Occipital lobe (tissue), 2 donors: Measurements from ENCODE around the gene LRCOL1. TPM values are rescaled to one million over a fixed set of nuclear protein-coding genes. Genes with fewer than 3 reads are reported as not detected.

Experiments used
- DNase-seq: peaks from one replicate; lab custom pipeline; 2025; lab: John Stamatoyannopoulos, UW
- total RNA-seq: library from RNA; depleted of rRNA; stranded (reverse); fragments of >200 nt; gene quantifications from one replicate; pipeline ENCODE4 v1.2.3, GENCODE V29; 2014

The LRCOL1 gene
- total RNA-seq, 1 donor from 2014 or later, result not detected

GRCh38 chr12:132583736-132584135, 26.6 kb downstream of the LRCOL1 start:
- DNase-seq, result no peak

- no peak for DNase-seq
These were observed 27.0 kb downstream of the LRCOL1 start for GRCh38 chr12:132583411-132583710.

- no peak for DNase-seq
These were observed 27.6 kb downstream of the LRCOL1 start for GRCh38 chr12:132582582-132583410.

DNA sequence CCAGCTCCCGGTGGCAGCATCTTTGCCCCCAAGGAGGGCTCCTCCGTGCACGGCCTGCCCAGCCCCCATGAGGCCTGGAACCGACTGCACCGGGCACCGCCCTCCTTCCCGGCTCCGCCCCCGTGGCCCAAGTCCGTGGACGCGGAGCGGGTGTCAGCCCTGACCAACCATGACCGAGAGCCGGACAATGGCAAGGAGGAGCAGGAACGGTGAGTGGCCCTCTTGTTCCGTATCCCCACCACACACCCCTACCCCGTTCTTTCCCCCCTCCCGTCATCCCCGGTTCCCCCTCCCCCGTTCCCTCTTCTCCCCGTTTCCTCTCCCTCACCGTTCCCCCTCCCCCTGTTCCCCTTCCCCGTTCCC, 28.3 kb downstream of the LRCOL1 start:
- no peak for DNase-seq

DNA sequence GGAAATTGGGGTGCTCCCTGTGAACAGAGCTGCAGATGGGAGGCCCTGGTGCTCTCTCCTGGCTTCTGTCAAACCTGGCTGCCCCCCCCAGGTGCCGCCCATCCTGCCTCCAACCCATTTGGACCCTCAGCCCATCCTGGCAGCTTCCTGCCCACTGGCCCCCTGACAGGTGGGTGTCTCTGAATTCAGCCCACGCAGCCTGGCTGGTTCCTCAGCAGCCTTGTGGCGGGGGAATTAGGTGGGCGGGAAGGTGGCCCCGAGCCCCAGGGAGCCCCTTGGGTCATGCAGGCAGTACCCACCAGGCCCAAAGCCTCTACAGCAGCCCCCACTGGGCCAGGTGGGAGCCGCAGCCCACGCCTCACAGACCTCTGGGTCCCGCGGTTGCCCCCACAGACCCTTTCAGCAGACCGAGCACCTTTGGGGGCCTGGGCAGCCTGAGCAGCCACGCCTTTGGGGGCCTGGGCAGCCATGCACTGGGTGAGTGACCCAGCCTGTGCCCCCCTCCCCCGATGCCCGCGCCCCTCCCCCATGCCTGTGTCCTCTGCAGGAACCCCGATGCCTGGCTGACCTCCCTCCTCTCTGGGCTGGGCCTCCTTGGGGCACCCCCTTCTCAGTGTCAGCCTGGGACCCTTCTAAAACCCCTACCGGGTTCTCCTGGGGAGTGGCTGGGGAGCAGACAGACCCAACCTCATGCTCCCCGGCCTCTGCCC, 28.9 kb downstream of the LRCOL1 start:
- no peak for DNase-seq

GRCh38 chr12:132580701-132581292, 29.6 kb downstream of the LRCOL1 start:
- DNase-seq, result no peak

DNA sequence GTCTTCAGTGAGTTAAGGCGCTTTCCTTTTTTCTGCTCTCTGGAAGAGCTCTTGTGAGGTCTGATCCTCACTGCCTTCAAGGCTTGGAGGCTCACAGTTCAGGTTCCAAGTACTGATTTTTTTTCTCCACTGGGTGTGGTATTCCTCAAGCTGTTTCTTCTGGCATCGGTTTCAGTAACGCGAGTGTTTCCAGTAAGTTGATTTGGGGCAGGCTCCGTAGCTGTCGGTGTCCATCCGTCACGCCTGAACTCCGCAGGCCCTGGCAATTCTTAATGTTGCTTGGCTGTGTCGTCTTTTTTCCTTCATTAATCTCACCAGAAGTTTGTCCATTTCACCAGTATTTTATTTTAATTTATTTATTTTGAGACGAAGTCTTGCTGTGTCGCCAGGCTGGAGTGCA, 30.6 kb downstream of the LRCOL1 start:
- DNase-seq, result no peak

DNA sequence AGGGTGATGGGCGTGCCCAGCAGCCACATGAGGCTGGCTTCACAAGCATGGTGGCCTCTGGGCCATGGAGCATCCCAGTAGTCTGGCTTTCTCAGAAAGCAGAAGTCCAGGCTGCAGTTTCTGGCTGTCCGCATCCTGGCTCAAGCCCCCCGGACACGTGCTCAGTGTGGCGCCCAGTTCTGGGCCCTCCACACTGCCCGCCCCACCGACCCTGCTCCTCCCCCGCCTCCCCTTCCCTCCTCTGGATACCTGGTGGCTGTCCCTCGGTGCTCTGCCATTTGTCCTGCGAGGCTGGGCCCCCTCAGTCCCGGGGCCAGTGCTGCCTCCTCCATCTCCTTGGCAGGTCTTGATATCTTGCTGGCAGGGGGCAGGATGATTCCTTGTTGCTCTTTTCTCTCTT, 31.6 kb downstream of the LRCOL1 start:
- no peak for DNase-seq

- DNase-seq, result no peak
These were observed 32.3 kb downstream of the LRCOL1 start for GRCh38 chr12:132578118-132578517.

DNA sequence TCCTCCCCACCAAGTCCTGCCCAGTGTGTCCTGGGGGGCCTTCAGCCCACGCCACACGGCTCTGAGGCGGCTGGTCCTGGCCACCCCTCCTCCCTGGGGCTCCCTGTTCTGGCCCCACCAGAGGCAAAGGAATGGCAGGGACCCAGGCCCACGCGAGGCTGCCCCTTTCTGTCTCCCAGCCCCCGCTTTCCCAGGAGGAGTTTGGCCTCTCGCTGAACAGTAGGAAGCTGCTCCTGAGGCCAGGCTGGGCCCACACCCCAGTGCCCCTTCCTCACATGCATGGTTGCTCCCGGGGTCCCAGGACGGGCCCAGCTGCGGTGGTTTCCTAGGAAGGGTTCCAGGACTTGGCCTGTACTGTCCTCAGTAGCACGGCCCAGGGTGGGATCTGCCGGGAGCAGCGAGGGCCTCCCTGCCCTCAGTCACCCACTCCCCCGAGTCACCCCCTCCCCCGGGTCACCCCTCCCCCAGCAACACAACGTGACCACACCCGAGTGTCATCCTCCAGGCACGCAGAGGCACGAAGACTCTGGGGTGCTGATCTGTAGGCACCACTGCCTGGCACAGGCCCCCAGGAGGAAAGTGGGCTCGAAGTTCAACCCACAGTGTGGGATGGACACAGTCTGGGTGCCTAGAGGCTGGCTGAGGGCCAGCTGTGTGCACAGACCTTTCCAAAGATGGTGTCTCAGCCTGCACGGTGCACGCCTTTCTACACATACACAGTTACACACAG, 33.0 kb downstream of the LRCOL1 start:
- no peak for DNase-seq

DNA sequence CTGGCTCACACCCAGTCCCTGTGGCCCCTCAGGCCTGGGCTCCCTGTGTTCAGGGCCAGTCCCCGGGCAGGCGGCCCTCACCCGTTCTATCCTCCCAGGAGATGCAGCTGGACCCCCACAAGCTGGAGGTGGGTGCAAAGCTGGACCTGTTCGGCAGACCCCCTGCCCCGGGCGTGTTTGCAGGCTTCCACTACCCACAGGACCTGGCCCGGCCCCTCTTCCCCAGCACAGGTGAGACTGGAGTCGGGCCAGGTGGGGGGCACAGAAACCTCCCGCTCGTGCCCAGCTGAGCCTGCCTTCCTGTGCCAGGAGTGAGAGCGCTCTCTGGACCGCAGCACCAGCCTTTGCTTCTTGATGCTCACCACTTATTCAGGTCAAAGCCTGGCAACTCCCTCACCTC, 33.7 kb downstream of the LRCOL1 start:
- no peak for DNase-seq

GRCh38 chr12:132575661-132576060, 34.7 kb downstream of the LRCOL1 start:
- no peak for DNase-seq

DNA sequence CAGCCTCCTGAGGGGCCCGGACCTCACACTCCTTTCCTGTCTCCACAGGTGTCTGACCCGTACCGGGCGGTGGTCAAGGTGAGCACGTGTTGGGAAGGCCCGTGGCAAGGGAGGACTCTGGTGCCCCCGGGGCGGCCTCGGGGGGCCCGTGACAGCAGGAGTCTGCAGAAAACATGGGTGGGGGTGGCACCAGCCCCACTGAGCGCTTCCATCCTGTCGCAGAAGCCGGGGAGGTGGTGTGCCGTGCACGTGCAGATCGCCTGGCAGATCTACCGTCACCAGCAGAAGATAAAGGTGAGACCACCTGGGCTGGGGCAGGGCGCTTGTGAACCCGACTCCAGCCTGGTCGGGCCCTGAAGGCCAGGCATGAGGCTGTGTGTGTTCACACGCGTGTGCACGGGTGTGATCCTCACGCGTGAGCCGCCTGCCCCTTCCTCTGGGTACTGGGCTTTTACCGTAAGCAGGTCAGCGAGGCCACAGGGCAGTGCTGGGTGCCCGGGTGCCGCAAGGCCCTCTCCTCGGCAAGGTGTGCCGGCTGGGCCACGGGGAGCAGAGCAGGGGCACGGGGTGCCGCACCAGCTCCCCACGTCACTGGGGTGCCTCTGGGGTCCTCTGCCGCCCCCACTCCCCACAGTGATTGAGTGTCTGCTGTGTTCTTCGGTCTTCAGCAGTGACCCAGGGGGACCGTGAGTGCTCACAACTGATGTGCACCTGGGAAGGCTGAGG, 35.9 kb downstream of the LRCOL1 start:
- no peak for DNase-seq

DNA sequence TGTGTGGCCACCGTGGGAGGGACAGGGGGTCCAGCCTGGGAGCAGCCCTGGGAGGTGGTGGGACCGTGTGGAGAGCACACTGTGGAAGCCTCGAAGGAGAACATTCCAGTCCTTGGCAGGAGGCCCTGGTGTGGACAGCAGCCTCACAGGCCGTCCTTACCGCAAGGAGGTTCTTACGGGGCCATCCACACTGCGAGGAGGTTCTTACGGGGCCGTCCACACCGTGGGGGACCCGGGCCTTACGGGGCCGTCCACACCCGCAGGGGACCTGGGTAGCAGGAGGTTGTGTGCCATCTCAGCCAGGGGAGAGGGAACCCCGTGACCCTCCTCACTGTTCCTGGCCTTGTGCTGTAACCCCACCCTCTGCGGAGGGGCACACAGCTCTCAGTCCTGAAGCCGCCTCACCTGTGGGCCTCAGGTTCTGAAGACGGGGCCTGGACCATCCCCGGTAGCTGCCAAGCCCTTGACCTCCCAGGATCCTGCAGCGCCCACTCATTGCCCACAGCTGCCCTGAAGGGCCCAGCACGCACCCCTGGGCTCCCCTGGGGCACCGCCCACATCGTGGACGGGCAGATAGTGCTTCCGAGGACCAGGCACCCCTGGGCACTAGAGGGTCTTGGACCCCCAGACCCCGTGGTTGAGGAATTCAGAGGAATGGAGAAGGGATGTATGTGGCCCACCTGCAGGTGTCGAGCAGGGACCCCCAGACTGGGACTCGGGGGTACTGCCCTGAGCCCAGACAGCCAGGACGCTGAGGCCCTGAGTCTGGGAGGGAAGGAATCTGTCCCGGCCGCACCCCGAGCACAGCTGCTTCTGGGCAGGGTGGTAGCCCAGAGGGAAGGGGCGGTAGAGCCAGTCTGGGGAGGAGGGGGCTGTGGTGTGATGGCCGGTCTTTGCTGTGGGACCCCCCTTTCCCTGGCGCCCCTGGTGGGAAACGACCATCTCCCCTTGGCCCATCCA, 37.3 kb downstream of the LRCOL1 start:
- no peak for DNase-seq

DNA sequence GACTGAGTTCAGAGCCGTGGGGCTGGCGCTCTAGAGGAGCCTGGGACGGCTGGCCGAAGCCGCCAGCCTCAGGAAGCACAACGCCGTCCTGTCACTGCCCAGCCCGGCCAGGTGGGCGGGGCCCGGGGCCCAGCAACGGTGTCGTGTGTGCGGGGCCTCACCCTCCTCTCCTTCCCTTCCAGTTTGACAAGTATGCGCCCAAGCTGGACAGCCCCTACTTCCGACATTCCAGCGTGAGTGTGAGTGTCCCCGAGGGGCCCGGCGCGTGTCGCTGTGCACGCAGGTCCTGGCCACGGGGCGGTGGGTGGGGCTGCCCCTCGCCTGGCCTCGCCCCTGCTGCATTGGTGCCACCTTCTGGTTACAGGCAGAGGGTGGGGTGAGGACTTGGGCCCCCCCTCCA, 38.3 kb downstream of the LRCOL1 start:
- DNase-seq, result no peak

DNA sequence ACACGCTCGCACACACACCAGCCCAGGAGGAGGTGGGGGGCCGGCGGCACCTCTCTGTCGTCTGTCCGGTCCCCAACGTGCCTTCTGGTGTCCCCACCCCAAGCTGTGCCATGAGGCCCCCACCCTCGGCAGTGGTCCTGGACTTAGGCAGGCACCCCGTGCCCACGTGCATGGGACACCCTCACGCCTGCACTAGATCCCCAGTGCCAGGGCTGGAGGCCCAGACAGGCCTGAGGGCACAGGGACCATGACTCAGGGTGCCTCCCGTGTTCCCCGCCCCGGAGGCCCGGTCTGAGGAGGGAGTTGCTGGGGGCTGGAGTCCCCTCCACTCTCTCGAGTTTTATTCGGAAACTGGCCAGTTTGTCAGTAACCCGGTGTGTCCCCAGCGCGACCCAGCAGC, 38.8 kb downstream of the LRCOL1 start:
- no peak for DNase-seq

DNA sequence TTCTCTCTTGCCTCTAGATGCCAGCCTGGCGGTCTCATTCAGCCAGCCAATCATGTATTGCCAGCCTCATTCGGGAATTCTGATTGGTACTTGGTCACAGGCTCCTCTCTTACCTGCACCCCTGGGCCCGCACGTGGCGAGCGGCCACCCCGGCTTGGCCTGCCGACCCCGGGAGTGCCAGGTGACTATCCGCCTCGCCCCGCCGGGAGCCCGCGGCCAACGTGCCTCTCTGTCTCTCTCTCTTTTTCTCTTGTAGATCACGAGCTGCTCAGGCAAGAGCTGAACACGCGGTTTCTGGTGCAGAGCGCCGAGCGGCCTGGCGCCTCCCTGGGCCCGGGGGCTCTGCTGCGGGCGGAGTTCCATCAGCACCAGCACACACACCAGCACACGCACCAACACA, 39.3 kb downstream of the LRCOL1 start:
- no peak for DNase-seq

DNA sequence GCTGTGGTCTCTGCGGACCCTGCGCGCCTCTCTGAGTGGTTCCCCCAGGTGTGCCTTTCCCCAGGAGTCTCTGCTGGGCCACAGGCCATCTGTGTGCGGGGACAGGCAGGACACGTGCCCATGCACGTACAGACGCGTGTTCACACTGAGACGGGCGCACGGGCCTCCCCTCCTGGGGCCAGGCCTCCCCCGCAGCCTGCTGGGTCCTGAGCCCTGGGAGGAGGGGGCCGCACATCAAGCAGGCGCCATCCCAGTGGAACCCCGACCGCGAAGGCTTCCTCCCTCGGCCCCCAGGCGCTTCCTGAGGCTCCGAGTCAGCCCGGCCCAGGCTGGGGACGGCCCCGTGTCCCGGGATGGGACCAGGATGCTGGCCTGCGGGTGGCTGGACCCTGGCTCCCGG, 39.7 kb downstream of the LRCOL1 start:
- no peak for DNase-seq

GRCh38 chr12:132569856-132570480, 40.4 kb downstream of the LRCOL1 start:
- no peak for DNase-seq
